MV-4-11 (cell line): ENCODE data around the gene FMNL1.

Source experiments
- DNase-seq: peaks from one replicate; lab custom pipeline; 2025; lab: John Stamatoyannopoulos, UW

The FMNL1 gene

GRCh38 chr17:45256114-45256966 is 34.7 kb downstream of the FMNL1 start:
- DNase-seq = peak; percentile 18

- no peak for DNase-seq
These were observed 35.4 kb downstream of the FMNL1 start for GRCh38 chr17:45257115-45257514.

DNA sequence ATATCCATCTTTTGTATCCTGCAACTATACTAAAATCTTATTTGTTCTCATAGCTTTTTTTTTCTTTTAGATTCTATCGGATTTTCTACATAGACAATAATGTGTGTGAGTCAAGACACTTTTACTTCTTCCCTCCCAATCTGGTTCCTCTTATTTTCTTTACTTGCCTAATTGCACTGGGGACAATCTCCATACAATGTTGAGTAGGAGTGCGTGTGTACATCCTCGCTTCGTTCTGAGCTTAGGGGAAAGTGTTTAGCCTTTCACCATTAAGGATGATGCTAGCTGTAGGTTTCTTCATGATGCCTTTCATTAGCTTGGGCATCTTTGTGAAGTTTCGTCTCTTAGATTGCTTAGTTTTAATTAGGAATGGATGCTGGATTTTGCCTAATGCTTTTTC is 37.3 kb downstream of the FMNL1 start:
- DNase-seq = peak; percentile 58

DNA sequence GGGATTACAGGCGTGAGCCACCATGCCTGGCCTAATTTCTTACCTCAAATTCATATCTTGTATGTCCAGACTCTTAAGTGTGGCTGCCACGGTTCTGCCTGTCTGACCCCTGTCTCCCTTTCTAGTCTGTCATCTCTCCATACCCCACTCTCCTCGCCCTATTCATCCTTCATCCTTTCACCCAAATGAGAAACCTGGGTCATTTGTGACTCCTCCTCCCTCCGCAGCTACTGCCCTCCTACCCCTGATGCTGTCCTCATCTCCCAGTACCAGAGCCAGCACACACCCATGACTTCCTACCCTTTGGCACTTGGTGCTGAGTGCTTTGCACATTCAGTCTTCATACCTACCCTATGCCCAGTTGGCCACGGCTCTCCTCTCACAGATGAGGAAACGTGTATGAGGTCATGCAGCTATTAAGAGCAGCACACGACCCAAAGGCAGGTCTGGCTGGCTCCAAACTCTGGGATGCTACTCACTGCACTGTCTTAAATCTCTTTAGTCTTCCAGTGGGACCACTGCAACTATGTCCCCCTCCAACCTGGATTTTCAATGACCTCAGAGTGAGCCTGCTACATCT is 38.6 kb downstream of the FMNL1 start:
- DNase-seq = no peak

- DNase-seq = no peak
These were observed 40.2 kb downstream of the FMNL1 start, which contains the start of gene SPATA32 for GRCh38 chr17:45261577-45262515. Gene SPATA32 (minus strand): TSS chr17:45262094. CDS start chr17:45262016, 78 bp downstream.

- no peak for DNase-seq
These were observed 41.1 kb downstream of the FMNL1 start for GRCh38 chr17:45262516-45263476.

GRCh38 chr17:45263477-45263860 is 41.8 kb downstream of the FMNL1 start:
- no peak for DNase-seq

DNA sequence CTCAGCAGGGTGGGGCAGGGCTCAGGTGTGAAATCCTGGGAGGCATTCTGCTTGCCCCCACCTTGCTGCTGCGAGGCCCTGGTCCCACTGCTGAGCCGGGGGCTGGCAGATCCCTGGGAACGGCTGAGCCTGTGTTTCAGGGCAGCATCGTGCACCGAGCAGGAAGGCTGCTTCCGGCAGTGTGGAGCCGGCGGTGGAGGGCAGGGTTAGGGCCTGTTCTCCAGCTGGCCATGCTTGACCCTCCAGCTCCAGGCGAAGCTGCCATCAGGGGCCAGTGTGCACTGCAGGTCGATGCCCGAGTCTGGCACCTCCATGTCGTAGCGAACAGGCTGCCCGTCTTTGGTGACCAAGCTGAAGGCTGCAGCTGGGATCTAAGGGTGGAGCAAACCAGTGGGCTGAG is 42.7 kb downstream of the FMNL1 start:
- no peak for DNase-seq

GRCh38 chr17:45264988-45265387 is 43.3 kb downstream of the FMNL1 start:
- DNase-seq = no peak

- DNase-seq = peak; percentile 19
These were observed 44.1 kb downstream of the FMNL1 start for GRCh38 chr17:45265821-45266220.

GRCh38 chr17:45266372-45266926 is 44.8 kb downstream of the FMNL1 start:
- DNase-seq = no peak

DNA sequence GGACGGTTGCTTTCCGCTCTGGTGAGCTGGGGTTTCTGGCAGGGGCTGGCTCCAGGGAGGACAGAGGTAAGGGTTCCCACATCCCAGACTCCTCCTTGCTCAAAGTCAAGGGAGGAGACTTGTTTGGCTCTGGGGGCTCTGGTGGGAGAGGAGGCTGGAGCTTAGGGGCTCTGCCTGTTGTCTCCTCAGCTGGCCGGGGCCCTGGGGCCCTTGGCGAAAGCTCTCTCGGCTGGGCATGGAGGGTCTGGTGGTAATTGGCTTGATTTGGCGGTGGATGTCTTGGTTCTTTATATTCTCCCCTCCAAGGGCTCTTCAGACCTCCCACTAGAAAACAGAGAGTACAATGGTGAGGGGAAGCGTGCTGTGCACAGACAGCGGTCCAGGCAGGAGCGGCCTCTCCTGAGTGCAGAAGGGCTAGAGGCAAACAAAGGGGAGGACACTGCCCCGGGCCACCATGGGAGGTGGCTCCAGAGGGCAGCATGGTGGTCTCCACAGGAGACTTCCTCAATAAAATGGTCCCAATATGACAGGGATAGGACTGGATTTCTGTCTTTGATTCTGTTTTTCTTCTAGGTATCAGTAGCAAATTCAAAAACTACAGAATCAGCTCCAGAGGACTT is 45.9 kb downstream of the FMNL1 start:
- no peak for DNase-seq

DNA sequence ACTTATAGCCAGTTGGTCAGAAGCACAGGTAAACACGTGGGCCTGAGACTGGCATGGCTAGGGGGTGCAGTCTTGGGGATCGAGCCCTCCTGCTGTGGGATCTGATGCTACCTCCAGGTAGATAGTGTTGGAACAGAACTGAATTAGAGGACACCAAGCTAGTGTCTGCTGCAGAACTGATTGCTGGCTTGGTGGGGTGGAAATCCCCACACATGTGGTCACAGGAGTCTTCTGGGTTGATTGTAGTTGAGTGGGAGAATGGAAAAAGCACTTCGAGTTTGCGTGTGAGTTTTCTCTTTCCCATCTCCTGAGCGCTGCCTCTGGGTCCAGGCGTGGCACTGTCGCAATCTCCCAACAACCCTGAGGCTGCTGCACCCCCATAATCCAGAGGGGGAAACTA is 48.2 kb downstream of the FMNL1 start:
- no peak for DNase-seq

- DNase-seq = no peak
These were observed 49.2 kb downstream of the FMNL1 start for GRCh38 chr17:45270828-45271418.

DNA sequence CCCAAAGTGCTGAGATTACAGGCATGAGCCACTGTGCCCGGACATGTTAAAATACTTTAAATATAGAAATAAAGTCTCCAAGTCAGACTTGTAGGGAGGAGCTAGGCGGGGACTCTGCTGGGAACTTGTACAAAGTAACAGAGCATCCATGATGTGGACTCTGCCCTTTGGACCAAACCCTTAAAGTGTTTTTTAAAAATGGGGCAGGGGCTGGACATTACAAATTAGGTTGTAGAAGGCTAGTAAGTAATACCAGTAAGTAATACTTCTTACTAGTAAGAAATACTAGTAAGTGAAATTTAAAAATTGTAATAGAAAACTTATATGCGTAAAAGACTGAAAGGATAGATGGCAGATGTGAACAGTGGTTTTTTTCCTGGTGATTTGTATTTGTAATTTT is 49.9 kb downstream of the FMNL1 start:
- DNase-seq = no peak

- DNase-seq = no peak
These were observed 51.9 kb downstream of the FMNL1 start for GRCh38 chr17:45273551-45273957.

- no peak for DNase-seq
These were observed 52.3 kb downstream of the FMNL1 start for GRCh38 chr17:45274033-45274432.

DNA sequence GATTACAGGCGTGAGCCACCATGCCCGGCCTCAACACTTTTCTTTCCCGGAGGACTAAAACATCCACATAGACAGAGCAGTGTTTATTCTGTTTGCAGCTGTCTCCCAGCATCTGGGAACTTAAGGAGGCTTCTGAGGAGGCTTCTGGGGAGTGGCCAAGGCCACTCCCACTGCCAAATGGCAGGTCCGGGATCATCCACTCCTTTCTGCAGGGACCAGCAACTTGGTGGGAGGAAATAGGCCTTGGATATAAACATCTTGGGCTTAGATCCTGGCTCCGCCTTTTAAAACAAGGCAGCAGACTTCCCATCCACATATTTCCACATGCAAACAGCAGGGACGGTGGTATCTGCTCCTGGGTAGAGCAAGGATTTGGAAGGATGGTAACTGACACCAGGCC is 54.3 kb downstream of the FMNL1 start:
- no peak for DNase-seq

DNA sequence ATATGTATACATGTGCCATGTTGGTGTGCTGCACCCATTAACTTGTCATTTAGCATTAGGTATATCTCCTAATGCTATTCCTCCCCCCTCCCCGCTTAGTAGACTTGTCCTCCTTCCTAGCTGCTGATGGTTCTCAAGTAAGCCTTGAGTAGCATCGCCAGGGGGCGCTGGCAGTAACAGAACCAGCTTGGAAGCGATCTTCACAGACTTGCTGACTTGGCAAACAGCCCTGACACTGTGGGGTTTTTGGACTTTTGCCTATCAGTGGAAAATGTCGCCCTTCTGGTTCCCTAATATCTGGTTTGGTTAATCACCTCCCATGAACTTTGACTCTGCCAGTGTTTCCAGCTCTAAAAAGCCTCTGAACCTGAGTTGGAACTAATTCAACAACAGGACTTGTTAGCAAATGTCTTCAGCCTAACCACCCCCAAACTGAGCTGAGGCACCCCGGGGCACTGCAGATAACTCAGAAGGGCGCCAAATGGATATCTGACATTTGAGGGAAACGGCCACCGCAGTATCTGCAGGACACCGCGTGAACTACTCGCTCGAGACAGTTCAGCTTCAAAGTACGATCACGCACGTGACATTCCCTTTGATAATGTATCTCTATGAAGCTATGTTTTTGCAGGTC is 55.6 kb downstream of the FMNL1 start:
- peak; percentile 86 for DNase-seq

DNA sequence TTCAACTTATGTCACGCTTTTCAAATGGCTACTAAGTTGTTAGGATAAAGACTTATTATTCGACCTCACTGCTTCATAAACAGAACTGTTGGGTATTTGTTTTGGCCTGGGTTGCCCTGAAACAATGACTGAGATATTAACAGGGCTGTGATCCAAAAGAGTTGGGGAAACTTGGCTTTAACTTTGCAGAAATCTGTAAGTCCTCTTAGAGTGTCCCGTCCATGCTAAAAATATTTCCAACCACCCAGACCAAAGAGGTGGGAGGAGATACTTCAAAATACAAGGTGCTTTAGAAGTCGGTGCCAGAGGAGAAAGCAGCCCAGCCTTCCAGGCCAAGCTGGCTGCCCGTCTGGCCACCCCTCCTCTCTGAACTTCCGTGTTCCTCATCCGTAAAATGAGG is 56.3 kb downstream of the FMNL1 start:
- DNase-seq = no peak
